H9 (cell line): ENCODE results near the gene CREB5. TPM values are rescaled to one million over a fixed set of nuclear protein-coding genes. Genes with fewer than 3 reads are reported as not detected.

Source experiments
- DNase-seq: peaks from one replicate; pipeline ENCODE4 v3.0.0-alpha.2; 2017
- H2AFZ ChIP-seq: one replicate; pipeline ENCODE4 v1.6.1; 2013; ENCODE audit warnings: mild to moderate bottlenecking, low read length, control low read depth, moderate library complexity
- H2AK5ac ChIP-seq: 2 replicates; pipeline ENCODE4 v1.6.1; 2013; ENCODE audit warnings: low read length, control low read depth, mixed read lengths; ENCODE audit not compliant: insufficient read length
- H2BK120ac ChIP-seq: one replicate; pipeline ENCODE4 v1.6.1; 2013; ENCODE audit warnings: low read depth, mild to moderate bottlenecking, low read length, control low read depth, inconsistent platforms; ENCODE audit not compliant: poor library complexity, severe bottlenecking
- H2BK12ac ChIP-seq: 2 replicates; pipeline ENCODE4 v1.6.1; 2013; ENCODE audit warnings: low read length, control low read depth, mixed read lengths, low read depth; ENCODE audit not compliant: insufficient read length
- H2BK15ac ChIP-seq: 2 replicates; pipeline ENCODE4 v1.6.1; 2013; ENCODE audit warnings: low read depth, low read length, control low read depth
- H2BK20ac ChIP-seq: one replicate; pipeline ENCODE4 v1.6.1; 2013; ENCODE audit warnings: low read depth, mild to moderate bottlenecking, low read length, control low read depth, inconsistent platforms; ENCODE audit not compliant: poor library complexity, severe bottlenecking
- H2BK5ac ChIP-seq: 2 replicates; pipeline ENCODE4 v1.6.1; 2013; ENCODE audit warnings: low read length, control low read depth, mixed read lengths; ENCODE audit not compliant: insufficient read length
- H3K14ac ChIP-seq: 2 replicates; pipeline ENCODE4 v1.6.1; 2013; ENCODE audit warnings: low read length, control low read depth; ENCODE audit not compliant: insufficient read depth
- H3K18ac ChIP-seq: 2 replicates; pipeline ENCODE4 v1.6.1; 2013; ENCODE audit warnings: low read depth, mild to moderate bottlenecking, mixed read lengths, low read length, control low read depth; ENCODE audit not compliant: insufficient read length
- H3K23ac ChIP-seq: 2 replicates; pipeline ENCODE4 v1.6.1; 2013; ENCODE audit warnings: low read length, control low read depth, mixed read lengths, low read depth; ENCODE audit not compliant: insufficient read length
- H3K23me2 ChIP-seq: 2 replicates; pipeline ENCODE4 v1.6.1; 2013; ENCODE audit warnings: low read depth, mild to moderate bottlenecking, mixed read lengths, low read length, control low read depth; ENCODE audit not compliant: insufficient read length, poor library complexity, severe bottlenecking
- H3K27ac ChIP-seq: 2 replicates; pipeline ENCODE4 v1.5.1; 2013; ENCODE audit warnings: low read length, control low read depth, mixed read lengths, low read depth; ENCODE audit not compliant: insufficient read length
- H3K27me3 ChIP-seq: 2 replicates; pipeline ENCODE4 v1.6.1; 2013; ENCODE audit warnings: low read length, control low read depth, inconsistent platforms; ENCODE audit not compliant: insufficient read depth
- H3K4ac ChIP-seq: 2 replicates; pipeline ENCODE4 v1.6.1; 2013; ENCODE audit warnings: low read depth, mild to moderate bottlenecking, control low read depth, inconsistent platforms, low read length, moderate library complexity
- H3K4me1 ChIP-seq: 2 replicates; pipeline ENCODE4 v1.6.1; 2013; ENCODE audit warnings: low read length, control low read depth, inconsistent platforms; ENCODE audit not compliant: insufficient read depth
- H3K4me2 ChIP-seq: 2 replicates; pipeline ENCODE4 v1.6.1; 2013; ENCODE audit warnings: low read length, control low read depth, mixed read lengths; ENCODE audit not compliant: insufficient read length, insufficient read depth
- H3K56ac ChIP-seq: 2 replicates; pipeline ENCODE4 v1.6.1; 2013; ENCODE audit warnings: low read depth, mild to moderate bottlenecking, mixed read lengths, low read length, control low read depth; ENCODE audit not compliant: insufficient read length
- H3K79me1 ChIP-seq: 2 replicates; pipeline ENCODE4 v1.6.1; 2013; ENCODE audit warnings: low read depth, mild to moderate bottlenecking, moderate library complexity, low read length, control low read depth, inconsistent platforms; ENCODE audit not compliant: insufficient read depth, poor library complexity, severe bottlenecking
- H3K79me2 ChIP-seq: 2 replicates; pipeline ENCODE4 v1.6.1; 2013; ENCODE audit warnings: low read length, control low read depth, inconsistent platforms; ENCODE audit not compliant: insufficient read depth
- H3K9ac ChIP-seq: 2 replicates; pipeline ENCODE4 v1.6.1; 2013; ENCODE audit warnings: low read length, control low read depth, mixed read lengths; ENCODE audit not compliant: insufficient read length; ENCODE audit errors: extremely low read depth
- H3K9me3 ChIP-seq: one replicate; pipeline ENCODE4 v1.6.1; 2013; ENCODE audit warnings: low read depth, low read length, inconsistent platforms; ENCODE audit not compliant: control insufficient read depth
- H3T11ph ChIP-seq: one replicate; pipeline ENCODE4 v1.6.1; 2013; ENCODE audit warnings: mild to moderate bottlenecking, low read length, control low read depth, inconsistent platforms
- H4K20me1 ChIP-seq: one replicate; pipeline ENCODE4 v1.6.1; 2013; ENCODE audit not compliant: control insufficient read depth, insufficient read length, insufficient read depth
- H4K5ac ChIP-seq: 2 replicates; pipeline ENCODE4 v1.6.1; 2013; ENCODE audit warnings: low read depth, mild to moderate bottlenecking, mixed read lengths, low read length, control low read depth; ENCODE audit not compliant: insufficient read length
- H4K8ac ChIP-seq: replicated peaks from 2 replicates; pipeline ENCODE4 v1.6.1; 2013; ENCODE audit warnings: low read length, control low read depth, mixed read lengths, low read depth; ENCODE audit not compliant: insufficient read length
- H4K91ac ChIP-seq: 2 replicates; pipeline ENCODE4 v1.6.1; 2013; ENCODE audit warnings: low read depth, mild to moderate bottlenecking, moderate library complexity, mixed read lengths, low read length, control low read depth; ENCODE audit not compliant: insufficient read length
- H3K27ac Mint-ChIP-seq, 3 experiments: 2 replicates in 2 of 3; 3 replicates in 1 of 3; pipeline ENCODE4 v1.8.0; 2020 to 2021; ENCODE audit warnings: mixed read lengths in 3 of 3, mild to moderate bottlenecking in 1 of 3, moderate library complexity in 1 of 3
- H3K27me3 Mint-ChIP-seq: 2 replicates; pipeline ENCODE4 v1.8.0; 2021; ENCODE audit warnings: low read depth, mild to moderate bottlenecking, moderate library complexity, mixed read lengths
- H3K36me3 Mint-ChIP-seq, 3 experiments: 2 replicates in 2 of 3; 3 replicates in 1 of 3; pipeline ENCODE4 v1.8.0; 2020 to 2021; ENCODE audit warnings: low read depth in 3 of 3, mixed read lengths in 3 of 3; ENCODE audit not compliant: insufficient read depth in 1 of 3
- H3K4me1 Mint-ChIP-seq, 2 experiments: 2 replicates each; pipeline ENCODE4 v1.8.0; 2020; ENCODE audit warnings: mixed read lengths in 2 of 2
- H3K4me3 Mint-ChIP-seq, 2 experiments: 2 replicates in 1 of 2; 3 replicates in 1 of 2; pipeline ENCODE4 v1.8.0; 2020 to 2021; ENCODE audit warnings: mild to moderate bottlenecking in 2 of 2, mixed read lengths in 2 of 2, moderate library complexity in 1 of 2
- H3K9me3 Mint-ChIP-seq, 2 experiments: 2 replicates in 1 of 2; 3 replicates in 1 of 2; pipeline ENCODE4 v1.8.0; 2020; ENCODE audit warnings: mild to moderate bottlenecking in 2 of 2, mixed read lengths in 2 of 2, moderate library complexity in 1 of 2
- WGBS: extraction: QIAGEN DNeasy Blood & Tissue Kit; methylation state at CpG from one replicate; pipeline ENCODE4 v1.1.7; 2013; ENCODE audit warnings: missing lambda C conversion rate, low lambda C conversion rate, mixed read lengths; ENCODE audit not compliant: insufficient read length; ENCODE audit errors: extremely low coverage; 5-methylcytosine and 5-hydroxymethylcytosine counted together
- total RNA-seq: library from RNA; stranded (reverse); gene quantifications from 2 replicates; pipeline ENCODE4 v1.2.1, GENCODE V29; 2021
- TF ChIP-seq, protein P1 (sequence below): fragments of 200-600 bp; sonication (generic); conservative IDR thresholded peaks from 3 replicates; pipeline ENCODE4 v1.8.0; 2021; ENCODE audit warnings: antibody characterized with exemption, mild to moderate bottlenecking

The CREB5 gene
- total RNA-seq, 1 experiment from 2014 or later, result 4.0 TPM

GRCh38 chr7:28725911-28726310 is 313.6 kb downstream of the CREB5 start:
- Histone ChIP-seq H2BK15ac (no peak overlapping the region), H2BK120ac (no peak overlapping the region), H3K56ac (no peak overlapping the region), H4K8ac (no peak overlapping the region), H4K20me1 (no peaks in the 10 kb centered on the region), H2BK20ac (no peak overlapping the region), H3K9ac (no peak overlapping the region), H3K27me3 (no peaks in the 10 kb centered on the region), H3K18ac (no peak overlapping the region), H3T11ph (no peak overlapping the region), H3K9me3 (no peaks in the 10 kb centered on the region), H2AK5ac (no peak overlapping the region), H3K4ac (no peak overlapping the region), H3K23ac (no peak overlapping the region), H3K27ac (no peak overlapping the region), H2BK12ac (no peak overlapping the region), H3K79me1 (no peaks in the 10 kb centered on the region), H3K14ac (no peak overlapping the region), H3K79me2 (no peaks in the 10 kb centered on the region), H2BK5ac (no peak overlapping the region), H4K91ac (no peak overlapping the region), H3K4me1 (no peaks in the 10 kb centered on the region), H3K23me2 (no peaks in the 10 kb centered on the region), H4K5ac (no peak overlapping the region), H2AFZ (no peak overlapping the region), H3K4me2 (no peak overlapping the region)
- no CpG with 5 or more reads among the region's 2 CpGs for WGBS
- Mint-ChIP-seq H3K27ac (no peak overlapping the region), H3K4me3 (no peak overlapping the region), H3K27me3 (no peaks in the 10 kb centered on the region), H3K9me3 (no peaks in the 10 kb centered on the region), H3K4me1 (peaks cover 20 to 22% of the 10 kb centered on the region in 2 experiments), H3K36me3 (no peaks in the 10 kb centered on the region)
- no peak for DNase-seq
- TF ChIP-seq, protein P1, sequence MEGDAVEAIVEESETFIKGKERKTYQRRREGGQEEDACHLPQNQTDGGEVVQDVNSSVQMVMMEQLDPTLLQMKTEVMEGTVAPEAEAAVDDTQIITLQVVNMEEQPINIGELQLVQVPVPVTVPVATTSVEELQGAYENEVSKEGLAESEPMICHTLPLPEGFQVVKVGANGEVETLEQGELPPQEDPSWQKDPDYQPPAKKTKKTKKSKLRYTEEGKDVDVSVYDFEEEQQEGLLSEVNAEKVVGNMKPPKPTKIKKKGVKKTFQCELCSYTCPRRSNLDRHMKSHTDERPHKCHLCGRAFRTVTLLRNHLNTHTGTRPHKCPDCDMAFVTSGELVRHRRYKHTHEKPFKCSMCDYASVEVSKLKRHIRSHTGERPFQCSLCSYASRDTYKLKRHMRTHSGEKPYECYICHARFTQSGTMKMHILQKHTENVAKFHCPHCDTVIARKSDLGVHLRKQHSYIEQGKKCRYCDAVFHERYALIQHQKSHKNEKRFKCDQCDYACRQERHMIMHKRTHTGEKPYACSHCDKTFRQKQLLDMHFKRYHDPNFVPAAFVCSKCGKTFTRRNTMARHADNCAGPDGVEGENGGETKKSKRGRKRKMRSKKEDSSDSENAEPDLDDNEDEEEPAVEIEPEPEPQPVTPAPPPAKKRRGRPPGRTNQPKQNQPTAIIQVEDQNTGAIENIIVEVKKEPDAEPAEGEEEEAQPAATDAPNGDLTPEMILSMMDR, result no peak
